HepG2 (cell line): ENCODE measurements around the gene TLR2. TPM values are rescaled to one million over a fixed set of nuclear protein-coding genes. Genes with fewer than 3 reads are reported as not detected.

Source experiments
- ATAC-seq: fragments of 200-7000 bp; cut with Tn5 transposase; 3 replicates; pipeline ENCODE4 v1.9.1; 2020; ENCODE audit warnings: mild to moderate bottlenecking, moderate library complexity
- BruUV-seq: library from RNA; stranded (reverse); fragments of 400-500 nt; replicated peaks from 2 replicates; lab custom pipeline; 2021; lab: Mats Ljungman, UMichigan
- CTCF ChIA-PET: fragments of 300-600 bp; formaldehyde crosslinking; extraction: SDS; loops from one replicate; lab custom pipeline; 2021; ENCODE audit warnings: low total read pairs, inconsistent platforms, low intra/inter-chr PET ratio; lab: Yijun Ruan, JAX
- POLR2A ChIA-PET: fragments of 350-600 bp; sonication (Branson Sonifier 250); formaldehyde crosslinking; loops from one replicate; lab custom pipeline; 2020; ENCODE audit warnings: antibody characterized with exemption, inconsistent platforms; lab: Yijun Ruan, JAX
- DNase-seq: peaks from one replicate; pipeline ENCODE4 v3.0.0-alpha.2; 2015; ENCODE audit warnings: low spot score
- FAIRE-seq: peaks from 3 replicates; lab custom pipeline; 2011; peaks lifted over from hg19 to GRCh38; lab: Jason Lieb, UNC
- H2AFZ ChIP-seq: one replicate; pipeline ENCODE4 v1.6.1; 2011; ENCODE audit warnings: low read length, inconsistent platforms
- H3K27ac ChIP-seq: fragments of 300-600 bp; 3 replicates; pipeline ENCODE4 v1.8.0; 2011; ENCODE audit warnings: mixed run types, mild to moderate bottlenecking, mixed read lengths, low read length, inconsistent platforms; ENCODE audit not compliant: insufficient read depth; ENCODE audit errors: extremely low read length
- H3K27me3 ChIP-seq, 2 experiments: fragments of 200-600 bp in 1 of 2; 2 replicates in 1 of 2; 3 replicates in 1 of 2; pipeline versions ENCODE4 v1.6.0 to v1.8.0; 2011; ENCODE audit warnings: low read length in 2 of 2, mild to moderate bottlenecking in 2 of 2, moderate library complexity in 2 of 2, inconsistent platforms in 1 of 2; ENCODE audit not compliant: insufficient read depth in 2 of 2, control insufficient read depth in 1 of 2
- H3K36me3 ChIP-seq, 2 experiments: fragments of 200-600 bp in 1 of 2; replicated peaks in 1 of 2; 2 replicates in 1 of 2; 3 replicates in 1 of 2; pipeline versions ENCODE4 v1.5.1 to v1.8.0; 2011; ENCODE audit warnings: low read length in 2 of 2, inconsistent platforms in 1 of 2; ENCODE audit not compliant: insufficient read depth in 2 of 2, control insufficient read depth in 1 of 2
- H3K4me1 ChIP-seq: 2 replicates; pipeline ENCODE4 v1.5.1; 2012; ENCODE audit warnings: low read length, inconsistent platforms; ENCODE audit not compliant: insufficient read depth
- H3K4me2 ChIP-seq: 2 replicates; pipeline ENCODE4 v1.6.0; 2011; ENCODE audit warnings: low read depth, low read length, inconsistent platforms
- H3K4me3 ChIP-seq, 3 experiments: fragments of 200-600 bp in 1 of 3; sonication (generic), shearing (Covaris generic) in 1 of 3; replicated peaks in 1 of 3; 2 replicates each; pipeline ENCODE4 v1.5.1; 2011 to 2016; ENCODE audit warnings: low read length in 3 of 3, inconsistent platforms in 2 of 3, low read depth in 2 of 3, mild to moderate bottlenecking in 2 of 3, control low read depth in 1 of 3, mixed read lengths in 1 of 3; ENCODE audit not compliant: insufficient read depth in 1 of 3
- H3K79me2 ChIP-seq: one replicate; pipeline ENCODE4 v1.6.1; 2011; ENCODE audit warnings: low read length, inconsistent platforms; ENCODE audit not compliant: insufficient read depth
- H3K9ac ChIP-seq: 2 replicates; pipeline ENCODE4 v1.6.0; 2011; ENCODE audit warnings: mild to moderate bottlenecking, low read depth, low read length, inconsistent platforms; ENCODE audit not compliant: insufficient read depth
- H3K9me3 ChIP-seq: 2 replicates; pipeline ENCODE4 v1.5.1; 2012; ENCODE audit warnings: mild to moderate bottlenecking, low read length
- H4K20me1 ChIP-seq: 2 replicates; pipeline ENCODE4 v1.6.0; 2011; ENCODE audit warnings: inconsistent platforms, mild to moderate bottlenecking, low read length, moderate library complexity; ENCODE audit not compliant: insufficient read depth
- FUBP1 ChIP-seq: sonication (generic); formaldehyde crosslinking; IDR thresholded peaks from 2 replicates; pipeline ENCODE4 v1.5.1; 2020; ENCODE audit warnings: missing genetic modification reagents, mild to moderate bottlenecking, borderline replicate concordance
- HNF1A ChIP-seq, 2 experiments: sonication (generic) in 1 of 2; formaldehyde crosslinking in 1 of 2; IDR thresholded peaks; 2 replicates each; pipeline versions ENCODE4 v1.4.0 to v1.6.1; 2016 to 2020; ENCODE audit warnings: borderline replicate concordance in 1 of 2, low read depth in 1 of 2, mild to moderate bottlenecking in 1 of 2, missing genetic modification reagents in 1 of 2
- HNRNPL ChIP-seq: fragments of 200-400 bp; formaldehyde crosslinking; IDR thresholded peaks from 2 replicates; pipeline ENCODE4 v1.6.1; 2017; ENCODE audit warnings: mild to moderate bottlenecking, low read depth, low read length
- IKZF4 ChIP-seq: sonication (generic); formaldehyde crosslinking; IDR thresholded peaks from 2 replicates; pipeline ENCODE4 v1.5.1; 2020; ENCODE audit warnings: borderline replicate concordance, mild to moderate bottlenecking, low read depth, missing genetic modification reagents; ENCODE audit errors: not compliant biosample characterization
- KLF9 ChIP-seq: IDR thresholded peaks from 2 replicates; pipeline ENCODE4 v1.6.1; 2016; ENCODE audit warnings: low read depth
- NFYB ChIP-seq: sonication (generic); formaldehyde crosslinking; IDR thresholded peaks from 2 replicates; pipeline ENCODE4 v1.4.0; 2020; ENCODE audit warnings: missing genetic modification reagents
- TBX3 ChIP-seq: fragments of 450-650 bp; IDR thresholded peaks from 2 replicates; pipeline ENCODE4 v1.6.1; 2017; ENCODE audit warnings: antibody characterized with exemption, mild to moderate bottlenecking, inconsistent platforms, borderline replicate concordance
- TEAD3 ChIP-seq: optimal IDR thresholded peaks from 2 replicates; pipeline ENCODE3; 2016; ENCODE audit warnings: borderline replicate concordance
- ZNF33A ChIP-seq: sonication (generic); formaldehyde crosslinking; IDR thresholded peaks from 2 replicates; pipeline ENCODE4 v1.5.1; 2020; ENCODE audit warnings: missing genetic modification reagents, mild to moderate bottlenecking, moderate library complexity, borderline replicate concordance
- ZNF343 ChIP-seq: sonication (generic); formaldehyde crosslinking; IDR thresholded peaks from 2 replicates; pipeline ENCODE4 v1.4.0; 2020; ENCODE audit warnings: mild to moderate bottlenecking, missing genetic modification reagents
- ZNF432 ChIP-seq: sonication (generic); formaldehyde crosslinking; IDR thresholded peaks from 2 replicates; pipeline ENCODE4 v1.5.0; 2020; ENCODE audit warnings: missing genetic modification reagents, mild to moderate bottlenecking, borderline replicate concordance
- ZNF552 ChIP-seq: sonication (generic); formaldehyde crosslinking; IDR thresholded peaks from 2 replicates; pipeline ENCODE4 v1.9.0; 2022; ENCODE audit warnings: missing genetic modification reagents, mild to moderate bottlenecking, borderline replicate concordance
- ZNF691 ChIP-seq: sonication (generic); formaldehyde crosslinking; IDR thresholded peaks from 2 replicates; pipeline ENCODE4 v1.4.0; 2020; ENCODE audit warnings: missing genetic modification reagents, low read depth, mild to moderate bottlenecking, borderline replicate concordance
- WGBS: methylation state at CpG from one replicate; pipeline ENCODE4 v1.1.6; 2017; ENCODE audit warnings: low lambda C conversion rate; 5-methylcytosine and 5-hydroxymethylcytosine counted together
- in situ Hi-C: cut with HindIII; loops from 2 replicates; pipeline ENCODE4 v1.10.0; 2017; ENCODE audit warnings: low pct_unique_long_range_greater_than_20kb; ENCODE audit not compliant: extremely low pct_ligation_motif_present
- intact Hi-C: fragments of 100-400 bp; cut with micrococcal nuclease; formaldehyde crosslinking; loops from one replicate; pipeline ENCODE4 v1.10.0; 2022; ENCODE audit not compliant: unreplicated experiment
- polyA plus RNA-seq, 8 experiments: library from polyadenylated mRNA; depleted of rRNA in 3 of 8; stranded (reverse) in 7 of 8; unstranded in 1 of 8; fragments of >200 nt; fragmentation: Illumina TruSeq in 4 of 8; extraction: Trizol in 4 of 8; gene quantifications; 2 replicates each; pipeline versions ENCODE4 v1.2.1 to v1.2.3, GENCODE V29; 2011 to 2016; ENCODE audit warnings: low read depth in 4 of 8, missing spikeins in 1 of 8, mixed read lengths in 1 of 8; ENCODE audit not compliant: insufficient read depth in 1 of 8
- total RNA-seq, 5 experiments: library from RNA; depleted of rRNA; stranded (reverse); fragments of >200 nt; fragmentation: Illumina TruSeq; extraction: Trizol; gene quantifications; 2 replicates each; pipeline ENCODE4 v1.2.3, GENCODE V29; 2016; ENCODE audit warnings: low read depth in 1 of 5

The TLR2 gene
- total and polyA plus RNA-seq, 2 of the 13 experiments (the other 11 are each of a cell fraction or from before 2014, with no cell fraction given) = 0.63 to 0.73 TPM

GRCh38 chr4:153731239-153731638 lies 47.2 kb downstream of the TLR2 start:
- CTCF ChIA-PET = no interaction called here

More at GRCh38 chr4:153731239-153731638, 47.2 kb downstream of the TLR2 start:
- Histone ChIP-seq H3K9me3 (no peaks in the 10 kb centered on the region), H3K4me3 (no peak overlapping the region), H3K27ac (no peak overlapping the region)
- no peak for FAIRE-seq
- TF ChIP-seq TBX3 (no peak), FUBP1 (CRISPR knock-in tag) (no peak), TEAD3 (no peak), ZNF552 (CRISPR knock-in tag) (no peak), HNF1A (IDR thresholded peaks at IDR 0.05; ENCODE audit: low read depth) (no peak), HNF1A (CRISPR knock-in tag; IDR thresholded peaks at IDR 0.05; ENCODE audit: borderline replicate concordance) (no peak), NFYB (CRISPR knock-in tag) (no peak), ZNF432 (CRISPR knock-in tag) (no peak), ZNF343 (no peak), IKZF4 (CRISPR knock-in tag) (no peak), KLF9 (CRISPR knock-in tag) (no peak), ZNF691 (CRISPR knock-in tag) (no peak), ZNF33A (no peak), HNRNPL (no peak)
- TF ChIP-seq, all 625 proteins: peak for 0
- H3K4me1 ChIP-seq = no peaks in the 10 kb centered on the region
- no peak for DNase-seq
- no peak for ATAC-seq
- WGBS = 2% methylated on average over 3 of the region's 3 CpGs
- no TSS peak for BruUV-seq
- H3K79me2 ChIP-seq = no peaks in the 10 kb centered on the region
- no peak overlapping the region for H3K9ac ChIP-seq
- no peak overlapping the region for H3K4me2 ChIP-seq
- intact Hi-C loops (no loop called here), in situ Hi-C loops (no loop called here)
- no peaks in the 10 kb centered on the region for H3K36me3 ChIP-seq
- POLR2A ChIA-PET = no interaction called here
- no peaks in the 10 kb centered on the region for H3K27me3 ChIP-seq
- no peaks in the 10 kb centered on the region for H4K20me1 ChIP-seq
- no peak overlapping the region for H2AFZ ChIP-seq
